Right cardiac atrium (tissue), 5 donors: Measurements from ENCODE around the gene BSND. TPM values are rescaled to one million over a fixed set of nuclear protein-coding genes. Genes with fewer than 3 reads are reported as not detected.

ENCODE experiments used
- ATAC-seq, 2 donors: fragments of 200-7000 bp; cut with Tn5 transposase; one replicate each; pipeline versions ENCODE4 v1.8.0 to v1.9.1; 2020; ENCODE audit warnings: moderate library complexity in 2 of 2, mild to moderate bottlenecking in 1 of 2
- DNase-seq, 3 donors: peaks; one replicate each; pipeline ENCODE4 v3.0.0-alpha.2; 2020
- H3K27ac ChIP-seq: one replicate; pipeline ENCODE4 v1.5.1; 2013; ENCODE audit warnings: mild to moderate bottlenecking, low read length, control low read depth, moderate library complexity
- H3K27me3 ChIP-seq: one replicate; pipeline ENCODE4 v1.6.1; 2013; ENCODE audit not compliant: control insufficient read depth, insufficient read depth
- H3K4me1 ChIP-seq: one replicate; pipeline ENCODE4 v1.6.1; 2013; ENCODE audit warnings: low read length; ENCODE audit not compliant: control insufficient read depth, insufficient read depth
- H3K4me3 ChIP-seq: one replicate; pipeline ENCODE4 v1.5.1; 2013; ENCODE audit warnings: low read length, control low read depth
- H3K9me3 ChIP-seq: one replicate; pipeline ENCODE4 v1.6.1; 2013; ENCODE audit warnings: low read length; ENCODE audit not compliant: control insufficient read depth
- WGBS: extraction: QIAGEN DNeasy Blood & Tissue Kit; methylation state at CpG from one replicate; pipeline ENCODE4 v1.1.7; 2013; 5-methylcytosine and 5-hydroxymethylcytosine counted together
- intact Hi-C, 4 donors: fragments of 100-400 bp; cut with DNase I; formaldehyde crosslinking; loops; one replicate each; pipeline versions ENCODE4 v1.11.0 to v1.14.0; 2022 to 2023
- polyA plus RNA-seq: library from polyadenylated mRNA; stranded (reverse); fragments of 200-250 nt; gene quantifications from one replicate; pipeline ENCODE4 v1.2.3, GENCODE V29; 2013
- total RNA-seq, 4 donors: library from RNA; stranded (reverse); fragmentation: NEBNext Ultra II Directional; extraction: Animal tissue kit (Norgen Biotek cat#: 25700); gene quantifications; one replicate each; pipeline ENCODE4 v1.2.1, GENCODE V29; 2021
- donor health status: healthy with polysubstance abuse.
- donor health status: DM: no; HTN: yes; CAD: no.
- donor health status: DM: no; HTN: no; CAD: no.
- donor health status: DM: no; HTN: yes; CAD: no; lungs with severe emphysema.
- donor health status: DM: yes; HTN: yes; CAD: no.

Gene BSND
- total and polyA plus RNA-seq, 5 donors: not detected

DNA sequence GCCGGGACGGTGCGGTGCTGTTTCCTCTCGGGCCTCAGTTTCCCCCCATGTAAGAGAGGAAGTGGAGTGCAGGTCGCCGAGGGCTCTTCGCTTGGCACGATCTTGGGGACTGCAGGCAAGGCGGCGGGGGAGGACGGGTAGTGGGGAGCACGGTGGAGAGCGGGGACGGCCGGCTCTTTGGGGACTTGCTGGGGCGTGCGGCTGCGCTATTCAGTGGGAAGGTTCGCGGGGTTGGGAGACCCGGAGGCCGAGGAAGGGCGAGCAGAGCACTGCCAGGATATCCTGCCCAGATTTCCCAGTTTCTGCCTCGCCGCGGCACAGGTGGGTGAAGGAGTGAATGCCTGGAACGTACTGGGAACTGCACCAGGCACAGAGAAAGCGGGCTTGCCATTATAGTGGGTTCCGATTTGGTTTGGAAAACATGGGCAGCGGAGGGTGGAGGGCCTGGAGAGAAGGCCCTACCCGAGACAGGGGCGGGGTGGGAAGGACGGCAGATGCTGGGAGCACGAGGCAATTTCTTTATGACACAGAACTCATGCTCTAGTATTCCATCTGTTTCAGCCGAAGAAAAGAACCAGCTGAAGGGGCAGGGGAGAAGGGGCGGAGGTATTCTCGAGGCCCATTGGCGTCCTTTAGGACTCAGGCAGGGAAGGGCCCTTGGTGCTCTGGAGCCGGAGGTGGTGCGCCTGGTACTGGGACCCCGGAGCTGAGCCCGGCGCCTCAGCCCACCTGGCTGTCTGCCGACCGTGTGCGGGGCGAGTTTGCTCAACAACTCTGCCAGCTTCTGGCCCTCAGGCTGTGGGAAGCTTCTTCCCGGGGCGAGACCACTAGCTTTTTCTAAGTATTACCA is 41.6 kb downstream of the BSND start:
- Histone ChIP-seq H3K9me3 (no peaks in the 10 kb centered on the region), H3K4me1 (no peaks in the 10 kb centered on the region), H3K4me3 (no peak overlapping the region), H3K27me3 (no peaks in the 10 kb centered on the region), H3K27ac (no peak overlapping the region)
- 16% methylated on average over 49 of the region's 49 CpGs for WGBS
- peak in 1 of 2 donors; percentile 20 for ATAC-seq
- intact Hi-C loops: no loop called here
- no peak for DNase-seq

DNA sequence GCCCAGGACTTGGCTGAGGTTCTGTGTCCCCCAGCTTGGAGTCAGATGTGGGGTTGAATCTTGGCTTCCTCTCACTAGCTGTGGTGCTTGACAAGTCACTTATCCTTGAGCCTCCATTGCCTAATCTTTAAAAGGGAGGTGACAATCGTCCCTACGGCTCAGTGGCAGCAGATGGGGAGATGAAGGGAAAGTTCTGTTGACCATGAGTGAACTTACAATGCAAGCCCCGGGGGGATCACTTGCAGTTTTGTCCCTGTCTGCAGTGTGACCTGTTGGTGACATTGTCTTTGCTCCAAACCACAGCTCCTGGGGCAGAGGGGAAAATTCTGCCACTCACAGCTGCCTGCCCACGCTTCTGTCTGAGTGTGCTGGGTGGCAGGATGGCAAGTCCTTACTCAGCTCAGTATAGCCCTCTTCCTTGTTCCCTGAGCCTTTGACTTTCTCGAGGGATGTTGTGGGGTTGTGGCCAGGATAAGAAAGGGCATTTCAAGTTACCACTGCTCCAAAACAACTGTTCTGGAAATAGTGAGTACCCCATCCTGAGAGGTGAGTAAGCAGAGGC is 42.3 kb downstream of the BSND start:
- Histone ChIP-seq H3K4me1 (no peaks in the 10 kb centered on the region), H3K27ac (no peak overlapping the region), H3K9me3 (no peaks in the 10 kb centered on the region), H3K27me3 (no peaks in the 10 kb centered on the region), H3K4me3 (no peak overlapping the region)
- intact Hi-C loops: no loop called here
- 34% methylated on average over 5 of the region's 5 CpGs for WGBS
- no peak for ATAC-seq
- no peak for DNase-seq

DNA sequence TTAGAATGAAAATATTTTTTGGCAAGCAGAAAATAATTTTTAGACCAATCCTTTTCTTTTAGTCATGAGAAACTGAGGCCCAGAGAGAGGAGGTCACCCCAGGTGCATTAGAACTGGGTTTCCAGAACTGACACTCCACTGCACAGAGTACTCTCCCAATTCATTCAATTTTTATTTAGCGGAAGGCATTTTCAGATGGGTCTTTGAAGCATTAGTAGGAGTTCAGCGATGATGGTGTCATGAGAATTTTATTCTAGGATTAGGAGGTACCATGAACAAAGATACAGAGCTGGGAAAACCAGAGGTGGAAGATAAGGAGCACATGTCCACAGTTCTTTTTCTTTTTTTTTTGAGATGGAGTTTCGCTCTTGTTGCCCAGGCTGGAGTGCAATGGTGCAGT is 42.9 kb downstream of the BSND start:
- no peak overlapping the region for H3K4me3 ChIP-seq
- intact Hi-C loops: no loop called here
- DNase-seq (no peak), ATAC-seq (no peak)
- H3K27ac ChIP-seq: no peak overlapping the region
- 65% methylated on average over 3 of the region's 3 CpGs for WGBS
- no peaks in the 10 kb centered on the region for H3K4me1 ChIP-seq
- no peaks in the 10 kb centered on the region for H3K27me3 ChIP-seq
- H3K9me3 ChIP-seq: no peaks in the 10 kb centered on the region

DNA sequence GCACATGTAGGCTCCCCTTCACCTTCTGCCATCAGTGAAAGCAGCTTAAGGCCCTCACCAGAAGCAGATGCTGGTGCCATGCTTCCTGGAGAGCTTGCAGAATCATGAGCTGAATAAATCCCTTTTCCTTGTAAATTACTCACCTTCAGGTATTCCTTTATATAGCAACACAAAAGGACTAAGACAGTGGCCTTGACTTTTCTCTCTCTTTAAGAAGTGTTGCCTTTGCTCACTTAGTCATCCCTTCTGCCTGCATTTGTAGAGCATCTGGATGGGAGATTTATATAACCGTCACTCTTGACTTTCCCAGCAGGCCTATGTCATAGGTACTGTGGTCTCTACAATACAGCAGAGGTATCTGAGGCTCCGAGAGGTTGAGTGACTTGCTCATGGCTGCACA is 44.3 kb downstream of the BSND start:
- WGBS: 91% methylated on average over 2 of the region's 2 CpGs
- no peak overlapping the region for H3K4me3 ChIP-seq
- DNase-seq (no peak), ATAC-seq (no peak)
- intact Hi-C loops: no loop called here
- H3K4me1 ChIP-seq: no peaks in the 10 kb centered on the region
- H3K27ac ChIP-seq: no peak overlapping the region
- H3K27me3 ChIP-seq: no peaks in the 10 kb centered on the region
- no peaks in the 10 kb centered on the region for H3K9me3 ChIP-seq

DNA sequence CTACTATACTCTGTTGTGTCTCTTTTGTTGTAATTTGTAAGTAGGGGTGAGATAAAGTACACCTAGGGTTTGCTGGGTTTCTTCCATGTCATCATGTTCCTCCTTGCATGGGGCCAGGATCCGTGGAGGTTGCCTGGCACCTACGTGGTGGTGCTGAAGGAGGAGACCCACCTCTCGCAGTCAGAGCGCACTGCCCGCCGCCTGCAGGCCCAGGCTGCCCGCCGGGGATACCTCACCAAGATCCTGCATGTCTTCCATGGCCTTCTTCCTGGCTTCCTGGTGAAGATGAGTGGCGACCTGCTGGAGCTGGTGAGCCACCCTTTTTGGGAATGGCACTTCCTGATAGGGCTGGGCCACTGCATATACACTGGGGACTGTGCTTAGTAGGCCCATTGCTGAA is 45.0 kb downstream of the BSND start:
- no peaks in the 10 kb centered on the region for H3K9me3 ChIP-seq
- H3K27me3 ChIP-seq: no peaks in the 10 kb centered on the region
- intact Hi-C loops: no loop called here
- no peak overlapping the region for H3K27ac ChIP-seq
- DNase-seq (no peak), ATAC-seq (no peak)
- WGBS: 95% methylated on average over 9 of the region's 9 CpGs
- H3K4me3 ChIP-seq: no peak overlapping the region
- H3K4me1 ChIP-seq: no peaks in the 10 kb centered on the region

DNA sequence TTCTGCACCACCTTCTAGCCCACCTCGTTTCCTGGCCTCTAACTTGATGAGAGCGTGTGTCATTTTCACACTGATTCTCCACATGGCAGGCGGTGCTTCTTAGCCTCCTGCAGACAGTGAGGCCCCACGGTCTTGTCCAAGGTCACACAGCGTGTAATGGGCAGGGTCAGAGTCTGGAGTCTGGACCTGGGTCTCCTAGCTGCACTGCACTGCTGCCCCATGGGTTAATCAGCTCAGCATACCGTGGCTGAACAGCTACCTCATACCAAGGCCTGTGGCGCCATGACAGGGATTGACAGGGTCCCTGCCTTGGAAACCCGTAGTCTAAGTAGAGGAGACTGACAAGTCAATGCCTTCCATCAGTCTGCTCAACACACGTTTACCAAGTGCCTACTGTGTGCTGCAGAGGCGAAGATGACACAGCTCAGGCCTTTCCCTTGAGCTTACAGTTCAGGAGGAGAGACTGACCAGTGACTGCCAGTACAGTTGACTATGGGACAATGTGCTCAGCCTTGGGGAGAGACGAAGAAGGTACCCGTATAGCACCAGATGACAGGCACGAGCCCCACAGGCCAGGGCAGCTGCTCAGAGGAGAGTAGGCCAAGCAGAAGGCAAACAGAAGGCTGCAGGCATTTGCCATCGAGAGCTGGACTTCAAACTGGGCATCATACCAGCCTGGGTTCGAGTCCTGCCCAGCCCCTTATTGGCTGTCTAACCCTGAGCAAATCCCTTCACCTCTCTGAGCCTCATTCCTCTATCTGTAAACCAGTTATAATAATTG is 46.1 kb downstream of the BSND start:
- 88% methylated on average over 15 of the region's 15 CpGs for WGBS
- no peaks in the 10 kb centered on the region for H3K9me3 ChIP-seq
- no peak overlapping the region for H3K27ac ChIP-seq
- DNase-seq: no peak
- no peaks in the 10 kb centered on the region for H3K4me1 ChIP-seq
- H3K27me3 ChIP-seq: no peaks in the 10 kb centered on the region
- no peak for ATAC-seq
- no peak overlapping the region for H3K4me3 ChIP-seq
- intact Hi-C loops: no loop called here

DNA sequence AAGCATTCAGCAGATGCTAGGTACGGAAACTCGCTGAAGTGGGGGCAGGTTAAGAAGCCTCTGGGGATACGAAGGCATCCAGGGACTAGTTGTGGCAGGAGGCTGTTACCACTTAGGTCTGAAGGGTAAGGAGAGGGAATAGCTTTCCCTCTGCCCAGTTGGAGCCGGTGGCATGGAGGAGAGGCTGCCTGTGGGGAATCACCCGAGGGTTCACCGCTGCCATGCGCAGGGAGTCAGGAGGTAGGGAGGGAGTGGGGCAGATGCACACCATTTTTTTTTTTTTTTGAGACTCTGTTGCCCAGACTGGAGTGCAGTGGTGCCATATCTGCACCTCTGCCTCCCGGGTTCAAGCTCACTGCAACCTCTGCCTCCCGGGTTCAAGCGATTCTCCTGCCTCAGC is 46.7 kb downstream of the BSND start:
- no peaks in the 10 kb centered on the region for H3K9me3 ChIP-seq
- H3K4me1 ChIP-seq: no peaks in the 10 kb centered on the region
- intact Hi-C loops: no loop called here
- H3K27me3 ChIP-seq: no peaks in the 10 kb centered on the region
- no peak for DNase-seq
- 97% methylated on average over 10 of the region's 10 CpGs for WGBS
- ATAC-seq: no peak
- H3K4me3 ChIP-seq: no peak overlapping the region
- no peak overlapping the region for H3K27ac ChIP-seq

DNA sequence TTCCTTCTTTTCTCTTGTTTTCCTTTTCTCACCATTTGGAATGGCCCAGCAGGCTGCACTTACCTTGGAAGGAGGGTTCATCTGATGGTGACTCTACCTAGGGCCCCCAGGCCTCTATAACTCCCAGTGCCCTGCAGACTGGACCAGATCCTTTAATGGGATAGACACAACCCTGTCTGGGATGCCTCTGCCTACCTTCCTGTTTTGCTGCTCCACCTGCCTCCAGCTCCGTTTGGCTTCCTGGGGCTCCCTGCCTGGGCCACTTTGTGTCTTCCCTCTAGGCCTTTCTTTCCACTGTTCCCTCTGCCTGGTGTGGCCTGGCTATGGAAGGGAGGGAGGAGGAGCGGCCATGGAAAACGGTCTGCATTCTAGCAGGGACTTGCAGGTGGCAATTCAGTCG is 48.1 kb downstream of the BSND start:
- Histone ChIP-seq H3K9me3 (no peaks in the 10 kb centered on the region), H3K27ac (no peak overlapping the region), H3K4me3 (no peak overlapping the region), H3K4me1 (no peaks in the 10 kb centered on the region), H3K27me3 (no peaks in the 10 kb centered on the region)
- DNase-seq (no peak), ATAC-seq (no peak)
- intact Hi-C loops: no loop called here
- 84% methylated on average over 4 of the region's 4 CpGs for WGBS

DNA sequence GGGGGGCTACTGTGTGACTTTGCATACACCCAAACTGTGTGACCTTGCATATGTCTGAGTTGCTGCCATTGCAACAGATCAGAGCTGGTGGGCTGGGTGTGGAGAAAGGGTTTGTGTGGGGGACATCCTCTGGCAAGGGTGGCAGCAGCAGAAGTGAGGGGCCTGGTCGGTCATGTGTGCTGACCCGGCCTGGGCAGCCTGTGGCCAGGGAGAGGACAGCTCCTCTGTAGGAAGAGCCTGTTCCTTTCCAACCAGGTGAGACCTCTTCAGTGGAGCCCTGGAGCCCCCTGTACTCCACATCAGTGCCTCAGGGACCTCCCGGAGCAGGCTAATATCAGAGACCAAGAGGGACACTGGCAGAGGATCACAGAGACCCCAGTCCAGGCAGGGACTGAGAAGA is 48.9 kb downstream of the BSND start:
- no peak overlapping the region for H3K27ac ChIP-seq
- 91% methylated on average over 3 of the region's 3 CpGs for WGBS
- intact Hi-C loops: no loop called here
- no peaks in the 10 kb centered on the region for H3K27me3 ChIP-seq
- ATAC-seq (no peak), DNase-seq (no peak)
- no peak overlapping the region for H3K4me3 ChIP-seq
- no peaks in the 10 kb centered on the region for H3K4me1 ChIP-seq
- no peaks in the 10 kb centered on the region for H3K9me3 ChIP-seq

DNA sequence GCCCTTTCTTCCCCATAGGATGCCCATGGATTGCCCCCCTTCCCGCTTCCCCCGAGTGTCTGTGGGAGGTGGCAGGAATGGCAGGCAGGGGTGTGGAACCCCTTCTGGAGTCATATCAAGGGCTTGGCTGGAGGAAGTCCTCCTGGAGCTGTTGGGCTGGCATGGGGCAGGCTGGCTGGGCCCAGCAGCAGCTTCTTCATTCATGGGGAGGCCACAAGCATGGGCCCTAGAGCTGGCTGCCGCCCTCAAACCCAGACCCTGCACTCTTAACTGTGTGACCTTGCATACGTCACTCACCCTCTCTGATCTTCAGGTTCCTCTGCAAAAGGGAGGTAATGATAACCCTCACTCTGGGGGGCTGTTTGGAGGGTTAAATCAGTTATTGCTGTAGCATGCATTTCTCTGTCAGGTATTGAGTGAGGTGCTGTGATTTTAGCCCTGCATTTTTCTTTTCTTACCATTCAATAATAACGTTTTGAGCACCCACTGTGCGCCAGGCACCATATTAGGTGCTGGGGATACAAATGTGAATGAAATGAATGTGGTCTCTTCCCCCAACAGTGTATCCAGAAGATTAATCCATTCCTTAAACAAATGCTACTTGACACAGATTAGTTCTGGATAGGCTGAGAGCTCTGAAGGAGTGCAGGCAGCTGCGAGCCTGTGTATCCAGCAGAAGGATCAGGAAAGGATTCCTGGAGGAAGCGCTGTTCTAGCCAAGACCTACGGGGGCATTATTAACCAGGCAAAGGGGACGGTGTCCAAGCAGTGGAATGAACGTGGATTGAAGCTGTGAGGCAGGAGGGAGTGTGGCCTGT is 49.9 kb downstream of the BSND start:
- Histone ChIP-seq H3K4me3 (no peak overlapping the region), H3K9me3 (no peaks in the 10 kb centered on the region), H3K27ac (no peak overlapping the region), H3K27me3 (no peaks in the 10 kb centered on the region), H3K4me1 (no peaks in the 10 kb centered on the region)
- no peak for ATAC-seq
- WGBS: 85% methylated on average over 11 of the region's 11 CpGs
- no peak for DNase-seq
- intact Hi-C loops: no loop called here
